Stimulated activated CD8-positive, alpha-beta memory T cell treated with anti-CD3 and anti-CD28 coated beads, Interleukin-4, amount 100 ng/mL, for 4 hours (primary cell): ENCODE results near the gene CPZ.

Experiments
- DNase-seq, 2 donors: peaks; one replicate each; pipeline ENCODE4 v3.0.0-alpha.2; 2020; ENCODE audit warnings: low read depth in 2 of 2, low spot score in 1 of 2

CPZ gene

DNA sequence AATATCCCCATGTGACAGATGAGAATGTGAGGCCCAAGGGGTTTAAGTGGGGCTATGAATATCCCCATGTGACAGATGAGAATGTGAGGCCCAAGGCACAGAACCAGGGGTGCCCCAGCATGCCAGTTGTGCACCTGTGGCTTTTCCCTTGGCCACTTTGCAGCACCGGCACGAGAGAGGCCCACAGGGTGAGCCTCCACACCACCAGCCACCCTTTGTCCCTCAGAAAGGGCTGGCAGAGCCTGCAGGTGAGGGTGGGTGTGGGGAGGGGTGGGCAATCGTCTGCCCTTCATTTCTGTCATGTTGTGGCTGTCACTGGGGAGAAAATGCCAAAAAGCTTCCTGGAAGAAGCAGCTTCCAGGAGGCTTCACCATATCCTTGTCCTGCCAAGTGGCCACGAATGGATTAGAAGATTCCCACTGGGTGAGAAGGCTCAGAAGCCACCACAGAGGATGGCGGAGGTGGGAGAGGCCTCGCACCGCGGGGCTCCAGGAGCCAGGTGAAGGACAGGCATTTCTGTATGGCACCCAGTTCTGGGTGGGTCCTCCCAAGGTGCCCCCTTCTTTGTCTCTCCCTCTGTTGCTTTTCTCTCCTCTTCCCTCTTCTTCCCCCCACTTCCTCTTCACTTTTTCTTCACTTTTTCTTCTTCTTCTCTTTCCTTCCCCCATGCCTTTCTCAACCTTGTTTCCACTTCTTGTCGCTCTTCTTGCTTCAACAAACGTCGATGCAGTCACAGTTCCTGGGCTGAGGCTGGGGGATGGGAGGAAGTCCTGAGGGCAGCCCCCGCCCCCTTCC, 12.8 kb upstream of the CPZ start:
- no peak for DNase-seq

DNA sequence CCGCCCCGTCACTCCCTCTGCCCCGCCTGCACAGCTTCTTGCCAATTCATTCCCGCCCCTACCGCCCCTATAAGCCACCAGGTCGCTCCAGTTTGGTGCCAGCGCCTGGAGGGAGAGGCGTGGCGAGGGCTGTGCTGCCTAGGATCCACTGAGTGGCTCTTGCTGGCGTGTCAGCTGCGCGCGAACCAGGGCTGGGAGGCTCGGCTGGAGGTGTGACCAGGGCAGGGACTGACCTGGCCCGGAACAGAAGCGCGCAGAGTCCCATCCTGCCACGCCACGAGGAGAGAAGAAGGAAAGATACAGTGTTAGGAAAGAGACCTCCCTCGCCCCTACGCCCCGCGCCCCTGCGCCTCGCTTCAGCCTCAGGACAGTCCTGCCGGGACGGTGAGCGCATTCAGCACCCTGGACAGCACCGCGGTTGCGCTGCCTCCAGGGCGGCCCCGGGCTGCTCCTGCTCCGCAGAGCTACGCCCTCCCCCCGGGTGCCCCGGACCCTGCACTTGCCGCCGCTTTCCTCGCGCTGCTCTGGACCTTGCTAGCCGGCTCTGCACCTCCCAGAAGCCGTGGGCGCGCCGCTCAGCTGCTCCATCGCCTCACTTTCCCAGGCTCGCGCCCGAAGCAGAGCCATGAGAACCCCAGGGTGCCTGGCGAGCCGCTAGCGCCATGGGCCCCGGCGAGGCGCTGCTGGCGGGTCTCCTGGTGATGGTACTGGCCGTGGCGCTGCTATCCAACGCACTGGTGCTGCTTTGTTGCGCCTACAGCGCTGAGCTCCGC, 12.1 kb upstream of the CPZ start, which contains the start of gene GPR78:
TSS of gene GPR78 (plus strand) at position 72 of the 773 bp plus-strand sequence. CDS start at position 663, 591 bp downstream.
- no peak for DNase-seq

DNA sequence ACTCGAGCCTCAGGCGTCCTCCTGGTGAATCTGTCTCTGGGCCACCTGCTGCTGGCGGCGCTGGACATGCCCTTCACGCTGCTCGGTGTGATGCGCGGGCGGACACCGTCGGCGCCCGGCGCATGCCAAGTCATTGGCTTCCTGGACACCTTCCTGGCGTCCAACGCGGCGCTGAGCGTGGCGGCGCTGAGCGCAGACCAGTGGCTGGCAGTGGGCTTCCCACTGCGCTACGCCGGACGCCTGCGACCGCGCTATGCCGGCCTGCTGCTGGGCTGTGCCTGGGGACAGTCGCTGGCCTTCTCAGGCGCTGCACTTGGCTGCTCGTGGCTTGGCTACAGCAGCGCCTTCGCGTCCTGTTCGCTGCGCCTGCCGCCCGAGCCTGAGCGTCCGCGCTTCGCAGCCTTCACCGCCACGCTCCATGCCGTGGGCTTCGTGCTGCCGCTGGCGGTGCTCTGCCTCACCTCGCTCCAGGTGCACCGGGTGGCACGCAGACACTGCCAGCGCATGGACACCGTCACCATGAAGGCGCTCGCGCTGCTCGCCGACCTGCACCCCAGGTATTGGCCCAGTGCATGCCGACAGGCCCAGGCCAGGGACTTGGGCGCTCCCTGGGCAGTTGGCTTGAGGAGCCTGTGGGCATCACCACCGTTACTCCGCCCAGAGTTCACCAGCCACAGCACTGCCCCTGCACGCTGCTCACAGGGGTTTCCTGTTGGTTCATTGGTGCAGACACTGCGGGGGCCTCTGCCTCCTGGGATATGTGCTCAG, 11.3 kb upstream of the CPZ start:
- DNase-seq, result no peak

- no peak for DNase-seq
Observed at GRCh38 chr4:8582016-8582415, 10.5 kb upstream of the CPZ start.

GRCh38 chr4:8582436-8582835, 10.1 kb upstream of the CPZ start:
- DNase-seq, result no peak

DNA sequence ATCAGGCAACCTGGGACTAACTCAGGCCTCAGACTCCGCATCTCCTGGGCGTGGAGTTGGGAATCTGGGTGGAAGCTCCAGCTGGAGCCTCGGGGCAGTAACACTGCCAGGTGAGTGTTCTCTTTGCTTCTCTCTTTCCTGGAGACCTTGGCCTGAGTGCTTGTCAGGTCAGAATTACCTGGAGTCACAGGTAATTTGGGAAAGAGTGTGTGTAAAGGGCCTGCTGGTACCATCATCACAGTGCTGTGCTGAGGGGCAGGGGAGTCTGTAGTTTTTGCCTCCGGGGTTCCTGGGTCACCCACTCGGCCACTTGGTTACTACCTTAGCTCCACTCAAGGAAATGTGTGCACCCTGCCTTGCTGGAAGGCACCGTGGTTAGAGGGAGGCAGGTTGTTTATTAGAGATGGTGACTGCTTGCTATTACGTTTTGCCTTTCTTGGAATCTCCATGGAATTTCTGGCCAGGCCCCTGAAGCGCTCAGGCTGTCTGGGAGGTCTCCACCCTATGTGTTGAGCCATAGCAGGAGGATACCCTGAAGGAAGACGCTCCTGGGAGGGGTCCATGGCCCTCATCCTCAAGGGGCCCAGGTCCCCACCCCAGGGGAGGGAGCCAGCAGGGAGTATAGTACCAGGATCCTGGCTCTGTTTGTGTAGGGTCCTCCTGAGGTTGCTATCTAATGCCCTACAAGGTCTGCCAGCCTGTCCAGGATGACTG, 9.5 kb upstream of the CPZ start:
- no peak for DNase-seq

DNA sequence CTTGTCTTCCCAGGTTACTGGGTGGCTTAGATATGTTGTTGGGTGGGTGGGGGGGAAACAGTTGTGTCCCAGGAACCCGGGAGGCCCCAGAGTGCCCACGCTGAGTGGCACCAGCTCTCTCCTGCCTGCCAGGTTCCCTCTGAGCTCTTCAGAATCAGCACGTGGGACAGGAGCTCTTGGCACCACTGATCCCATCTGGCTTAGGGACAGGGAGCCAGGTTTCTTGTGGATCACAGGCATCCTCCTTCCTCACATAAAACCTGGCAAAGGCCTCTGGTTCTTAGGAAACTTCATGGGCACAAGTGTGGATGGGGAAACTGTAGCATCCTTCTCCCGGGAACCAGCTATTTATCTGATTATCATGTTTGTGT, 8.9 kb upstream of the CPZ start:
- no peak for DNase-seq

GRCh38 chr4:8585186-8585585, 7.4 kb upstream of the CPZ start:
- no peak for DNase-seq

DNA sequence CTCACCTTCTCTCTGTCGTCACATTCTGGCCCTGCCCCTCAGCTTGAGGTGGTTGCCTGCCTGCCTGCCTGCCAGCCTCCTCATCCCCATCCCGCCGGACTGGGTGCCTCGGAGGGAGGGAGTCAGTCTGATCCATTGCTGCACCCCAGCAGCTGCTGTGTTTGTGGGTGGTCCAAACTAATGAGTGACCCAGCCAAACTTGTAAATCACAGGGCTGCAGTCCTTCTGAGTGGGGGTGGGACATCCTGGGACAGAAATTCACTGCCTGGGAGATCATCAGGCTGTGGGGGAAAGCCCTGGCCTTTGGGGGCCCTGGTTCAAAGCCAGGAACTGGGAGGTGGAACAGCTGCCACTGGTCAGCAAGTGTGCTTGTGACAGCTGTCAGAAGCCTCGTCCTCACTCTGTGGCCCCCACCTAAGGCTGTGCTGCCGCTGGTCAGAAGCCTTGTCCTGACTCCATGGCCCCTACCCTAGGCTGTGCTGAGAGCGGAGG, 6.8 kb upstream of the CPZ start:
- no peak for DNase-seq

- no peak for DNase-seq
Observed at GRCh38 chr4:8586246-8586645, 6.3 kb upstream of the CPZ start.

GRCh38 chr4:8586671-8587468, 5.7 kb upstream of the CPZ start:
- DNase-seq, result no peak

- DNase-seq, result no peak
Observed at GRCh38 chr4:8587469-8588195, 4.9 kb upstream of the CPZ start.

DNA sequence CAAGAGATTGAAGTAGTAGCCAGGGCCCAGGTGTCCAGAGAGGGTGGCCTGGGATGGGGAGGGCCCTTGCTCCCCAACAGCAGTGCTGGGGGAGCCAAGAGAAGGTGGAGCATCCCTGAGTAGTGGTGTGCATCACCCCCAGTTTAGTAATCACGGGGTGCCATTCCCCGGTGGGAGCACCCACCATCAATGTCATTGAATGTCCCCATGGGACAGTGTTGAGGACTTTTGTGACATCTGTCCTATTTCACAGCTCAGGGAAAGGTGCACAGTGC, 4.4 kb upstream of the CPZ start:
- DNase-seq, result no peak

GRCh38 chr4:8589336-8589735, 3.2 kb upstream of the CPZ start:
- no peak for DNase-seq

- no peak for DNase-seq
Observed at GRCh38 chr4:8589823-8590545, 2.6 kb upstream of the CPZ start.

- DNase-seq, result no peak
Observed at GRCh38 chr4:8590546-8590880, 2.1 kb upstream of the CPZ start.

DNA sequence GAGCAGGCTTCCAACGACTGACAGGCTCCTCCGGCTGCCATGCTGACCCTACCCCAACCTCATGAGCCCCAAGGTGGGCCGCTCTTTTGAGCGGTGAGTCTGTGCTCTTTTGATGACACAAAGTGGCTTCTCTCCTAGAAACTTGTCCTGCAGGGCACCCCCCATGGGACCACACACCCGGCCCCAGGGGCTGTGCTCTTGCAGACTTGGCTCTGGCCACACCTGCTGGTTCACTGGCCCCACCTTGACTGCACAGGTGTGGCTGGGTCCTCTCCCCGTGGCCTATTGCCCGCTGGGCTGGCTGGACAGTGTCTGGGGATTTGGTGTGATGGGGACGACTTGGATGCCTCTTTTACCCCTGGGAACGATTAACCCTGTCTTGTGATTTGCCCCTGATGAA, 1.5 kb upstream of the CPZ start:
- no peak for DNase-seq

DNA sequence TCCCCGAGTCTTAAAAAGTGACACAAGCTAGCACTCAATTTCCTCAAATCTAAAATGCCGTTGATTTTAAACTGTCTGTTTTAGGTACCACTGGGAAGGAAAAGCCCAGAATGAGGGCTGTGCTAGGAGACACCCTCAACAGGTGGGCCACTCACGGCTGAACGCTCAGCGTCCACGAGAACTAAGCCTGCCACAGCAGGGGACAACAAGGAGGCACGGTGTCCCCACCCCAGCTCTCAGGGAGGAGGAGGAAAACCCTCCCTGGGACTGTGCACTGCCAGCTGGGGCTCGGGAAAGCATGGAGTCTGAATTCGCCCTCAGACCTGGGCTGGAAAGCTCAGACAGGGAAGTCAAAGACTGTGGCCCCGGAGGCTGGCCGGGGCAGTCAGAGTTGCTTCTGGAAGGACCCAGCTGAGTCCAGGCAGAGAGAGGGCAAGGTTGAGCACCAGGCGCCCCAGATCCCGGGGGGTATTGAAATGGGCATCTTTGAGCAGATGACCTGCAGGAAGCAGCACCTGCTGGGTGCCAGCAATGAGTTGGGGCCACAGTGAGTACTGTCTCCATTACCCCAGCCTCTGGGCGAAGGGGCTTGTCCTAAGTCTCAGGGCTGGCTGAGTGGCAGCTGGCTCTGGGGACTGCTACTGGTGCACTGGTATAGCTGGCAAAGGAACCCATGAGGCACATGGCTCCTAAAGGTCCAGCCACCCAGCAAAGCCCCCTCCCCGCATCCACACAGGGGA, 769 bp upstream of the CPZ start:
- no peak for DNase-seq
